HG02852 (cell line): ENCODE data around the gene RPL27A.
"Not testable (repeated sequence)": the region's sequence is repeated elsewhere in the genome, so short reads cannot be mapped to it uniquely, and the experiment has no call there.

ENCODE experiments used
- ATAC-seq: cut with Tn5 transposase; IDR thresholded peaks from one replicate; pipeline ENCODE4 v1.9.1; 2021; ENCODE audit warnings: mild to moderate bottlenecking, moderate library complexity; ENCODE audit not compliant: unreplicated experiment

The RPL27A gene

GRCh38 chr11:8682303-8683114 is at the start of gene RPL27A, which contains the start of gene TRIM66:
Gene RPL27A, plus strand, starts transcription at chr11:8682792. Its CDS starts 22 bp downstream, at chr11:8682814.
Gene TRIM66, minus strand, starts transcription at chr11:8682665. Its CDS starts 10,391 bp downstream, at chr11:8672274.
- ATAC-seq: peak; percentile 96

- ATAC-seq: no peak
These were observed 48.1 kb upstream of the RPL27A start for GRCh38 chr11:8634498-8634897.

- ATAC-seq: no peak
These were observed 46.5 kb upstream of the RPL27A start for GRCh38 chr11:8636127-8636526.

GRCh38 chr11:8638300-8638699 is 44.3 kb upstream of the RPL27A start:
- ATAC-seq: no peak

- no peak for ATAC-seq
These were observed 42.9 kb upstream of the RPL27A start for GRCh38 chr11:8639655-8640054.

GRCh38 chr11:8640267-8640906 is 42.2 kb upstream of the RPL27A start:
- no peak for ATAC-seq

GRCh38 chr11:8641332-8641731 is 41.3 kb upstream of the RPL27A start:
- ATAC-seq: no peak

- no peak for ATAC-seq
These were observed 40.3 kb upstream of the RPL27A start for GRCh38 chr11:8642196-8642841.

GRCh38 chr11:8646873-8647272 is 35.7 kb upstream of the RPL27A start:
- ATAC-seq: no peak

GRCh38 chr11:8649361-8649760 is 33.2 kb upstream of the RPL27A start:
- ATAC-seq: no peak

- no peak for ATAC-seq
These were observed 32.1 kb upstream of the RPL27A start for GRCh38 chr11:8650401-8650990.

GRCh38 chr11:8652140-8652539 is 30.5 kb upstream of the RPL27A start:
- no peak for ATAC-seq

- no peak for ATAC-seq
These were observed 28.1 kb upstream of the RPL27A start for GRCh38 chr11:8654503-8654902.

GRCh38 chr11:8656291-8656690 is 26.3 kb upstream of the RPL27A start:
- no peak for ATAC-seq

- ATAC-seq: no peak
These were observed 24.1 kb upstream of the RPL27A start for GRCh38 chr11:8658321-8659057.

- ATAC-seq: no peak
These were observed 21.4 kb upstream of the RPL27A start for GRCh38 chr11:8661001-8661795.

GRCh38 chr11:8665222-8665621 is 17.4 kb upstream of the RPL27A start:
- ATAC-seq: no peak

- ATAC-seq: not testable (repeated sequence)
These were observed 12.5 kb upstream of the RPL27A start for GRCh38 chr11:8670081-8670480.

- ATAC-seq: no peak
These were observed 11.4 kb upstream of the RPL27A start for GRCh38 chr11:8671193-8671612.

- no peak for ATAC-seq
These were observed 10.9 kb upstream of the RPL27A start for GRCh38 chr11:8671651-8672062.
